B cell (primary cell): Measurements from ENCODE around the gene CFTR. TPM values are rescaled to one million over a fixed set of nuclear protein-coding genes. Genes with fewer than 3 reads are reported as not detected.

Experiments used
- ATAC-seq: fragments of 200-7000 bp; cut with Tn5 transposase; one replicate; pipeline ENCODE4 v1.10.0; 2021; ENCODE audit warnings: low read depth, mild to moderate bottlenecking, moderate number of reproducible peaks, moderate library complexity
- CTCF ChIA-PET: fragments of 350-600 bp; sonication (Branson Sonifier 250); formaldehyde crosslinking; loops from one replicate; lab custom pipeline; 2021; ENCODE audit warnings: antibody characterized with exemption, inconsistent platforms; lab: Charles Lee
- POLR2A ChIA-PET: fragments of 350-600 bp; sonication (Branson Sonifier 250); formaldehyde crosslinking; loops from one replicate; lab custom pipeline; 2021; ENCODE audit warnings: antibody characterized with exemption; lab: Charles Lee
- DNase-seq: peaks from one replicate; pipeline ENCODE4 v3.0.0; 2013
- H2AFZ ChIP-seq: 2 replicates; pipeline ENCODE4 v1.6.1; 2012; ENCODE audit warnings: mild to moderate bottlenecking, low read depth, low read length; ENCODE audit not compliant: insufficient read depth, poor library complexity, severe bottlenecking
- H3K27ac ChIP-seq, 2 donors: 1 replicate in 1 of 2; 2 replicates in 1 of 2; pipeline ENCODE4 v1.5.1; 2012 to 2013; ENCODE audit warnings: low read length in 2 of 2, mild to moderate bottlenecking in 2 of 2, moderate library complexity in 1 of 2
- H3K27me3 ChIP-seq, 4 experiments: fragments of 200-600 bp in 1 of 4; sonication (generic) in 1 of 4; replicated peaks in 1 of 4; 1 replicate in 2 of 4; 2 replicates in 2 of 4; pipeline versions ENCODE4 v1.6.1 to v1.7.0; 2013 to 2016; ENCODE audit warnings: low read length in 3 of 4, mild to moderate bottlenecking in 2 of 4, mixed read lengths in 1 of 4, moderate library complexity in 1 of 4; ENCODE audit not compliant: insufficient read depth in 4 of 4, control insufficient read depth in 3 of 4; ENCODE audit errors: control extremely low read depth in 1 of 4
- H3K36me3 ChIP-seq, 2 experiments: replicated peaks in 1 of 2; 1 replicate in 1 of 2; 2 replicates in 1 of 2; pipeline versions ENCODE4 v1.6.1 to v1.7.1; 2013; ENCODE audit warnings: low read length in 1 of 2; ENCODE audit not compliant: insufficient read depth in 2 of 2, control insufficient read depth in 1 of 2; ENCODE audit errors: control extremely low read depth in 1 of 2, extremely low read depth in 1 of 2
- H3K4me1 ChIP-seq, 2 donors: fragments of 200-600 bp in 1 of 2; sonication (generic) in 1 of 2; 1 replicate in 1 of 2; 2 replicates in 1 of 2; pipeline versions ENCODE4 v1.5.1 to v1.6.1; 2013 to 2017; ENCODE audit warnings: low read length in 2 of 2; ENCODE audit not compliant: control insufficient read depth in 2 of 2, insufficient read depth in 2 of 2
- H3K4me2 ChIP-seq: replicated peaks from 2 replicates; pipeline ENCODE3; 2012; ENCODE audit warnings: mild to moderate bottlenecking, low read depth, low read length; ENCODE audit not compliant: poor library complexity, severe bottlenecking
- H3K4me3 ChIP-seq, 5 experiments: fragments of 200-600 bp in 1 of 5; sonication (generic) in 1 of 5; 1 replicate in 3 of 5; 2 replicates in 2 of 5; pipeline versions ENCODE4 v1.5.1 to v1.7.0; 2011 to 2016; ENCODE audit warnings: low read length in 4 of 5, mild to moderate bottlenecking in 4 of 5, low read depth in 2 of 5, control low read depth in 1 of 5, moderate library complexity in 1 of 5; ENCODE audit not compliant: insufficient read depth in 1 of 5; ENCODE audit errors: control extremely low read depth in 1 of 5, extremely low read depth in 1 of 5
- H3K79me2 ChIP-seq: fragments of 200-600 bp; sonication (generic); one replicate; pipeline ENCODE4 v1.6.0; 2016; ENCODE audit warnings: low read length; ENCODE audit not compliant: control insufficient read depth, insufficient read depth
- H3K9ac ChIP-seq: fragments of 200-600 bp; sonication (generic); 2 replicates; pipeline ENCODE4 v1.6.1; 2017; ENCODE audit warnings: mild to moderate bottlenecking, low read length, moderate library complexity
- H3K9me3 ChIP-seq, 3 donors: one replicate each; pipeline versions ENCODE4 v1.6.1 to v1.7.1; 2013; ENCODE audit warnings: low read length in 2 of 3; ENCODE audit not compliant: control insufficient read depth in 2 of 3, insufficient read depth in 1 of 3; ENCODE audit errors: control extremely low read depth in 1 of 3
- H4K20me1 ChIP-seq: 2 replicates; pipeline ENCODE4 v1.6.0; 2012; ENCODE audit warnings: mild to moderate bottlenecking, low read length; ENCODE audit not compliant: insufficient read depth, control insufficient read depth, poor library complexity, severe bottlenecking
- H3K27ac Mint-ChIP-seq: one replicate; pipeline ENCODE4 v1.8.0; 2021; ENCODE audit warnings: mixed read lengths
- H3K27me3 Mint-ChIP-seq: one replicate; pipeline ENCODE4 v1.8.0; 2021; ENCODE audit warnings: mixed read lengths
- H3K4me1 Mint-ChIP-seq: one replicate; pipeline ENCODE4 v1.8.0; 2021; ENCODE audit warnings: mixed read lengths
- H3K4me3 Mint-ChIP-seq: one replicate; pipeline ENCODE4 v1.8.0; 2021; ENCODE audit warnings: mixed read lengths
- H3K9me3 Mint-ChIP-seq: one replicate; pipeline ENCODE4 v1.8.0; 2022; ENCODE audit warnings: mixed read lengths; ENCODE audit not compliant: insufficient read depth
- CTCF ChIP-seq: fragments of 200-600 bp; IDR thresholded peaks from one replicate; pipeline ENCODE4 v1.8.0; 2022; ENCODE audit warnings: antibody characterized with exemption, mild to moderate bottlenecking
- EZH2 ChIP-seq: IDR thresholded peaks from 2 replicates; pipeline ENCODE4 v1.6.1; 2012; ENCODE audit warnings: borderline replicate concordance, low read depth, mild to moderate bottlenecking, moderate library complexity, low read length; ENCODE audit not compliant: insufficient read depth, poor library complexity, severe bottlenecking
- WGBS: methylation state at CpG from one replicate; pipeline ENCODE4 v1.1.5; 2013; ENCODE audit warnings: missing lambda C conversion rate; ENCODE audit not compliant: insufficient coverage; 5-methylcytosine and 5-hydroxymethylcytosine counted together
- intact Hi-C: fragments of 100-400 bp; cut with micrococcal nuclease; formaldehyde crosslinking; loops from one replicate; pipeline ENCODE4 v1.10.0; 2022
- polyA plus RNA-seq: library from polyadenylated mRNA; depleted of rRNA; stranded (reverse); fragments of >200 nt; gene quantifications from 2 replicates; pipeline ENCODE4 v1.2.3, GENCODE V29; 2012
- total RNA-seq, 2 donors: library from RNA; stranded (reverse); fragments of 120-200 nt in 1 of 2; gene quantifications; 1 replicate in 1 of 2; 2 replicates in 1 of 2; pipeline versions ENCODE4 v1.2.3 to v1.2.4, GENCODE V29; 2013 to 2022

The CFTR gene
- total and polyA plus RNA-seq, 2 donors (not counting 1 experiment from before 2014, with no cell fraction given), result not detected

- Histone ChIP-seq H3K9me3 (peaks cover 0 to 4% (median 0%) of the 10 kb centered on the region in 3 donors), H4K20me1 (no peaks in the 10 kb centered on the region), H3K79me2 (no peaks in the 10 kb centered on the region), H3K9ac (no peak overlapping the region), H3K4me2 (no peak overlapping the region), H2AFZ (no peak overlapping the region), H3K4me1 (no peaks in the 10 kb centered on the region), H3K36me3 (no peaks in the 10 kb centered on the region), H3K4me3 (no peak overlapping the region), H3K27me3 (no peaks in the 10 kb centered on the region), H3K27ac (no peak overlapping the region)
- CTCF ChIA-PET, result no interaction called here
- no peak overlapping the region for H3K27ac Mint-ChIP-seq
- POLR2A ChIA-PET, result no interaction called here
- intact Hi-C loops, result no loop called here
- H3K4me1 Mint-ChIP-seq, result no peaks in the 10 kb centered on the region
- DNase-seq (no peak), ATAC-seq (no peak)
- no peak overlapping the region for H3K4me3 Mint-ChIP-seq
- H3K27me3 Mint-ChIP-seq, result no peaks in the 10 kb centered on the region
- 88% methylated on average over 1 of the region's 1 CpG for WGBS
- no peak for TF ChIP-seq EZH2
- TF ChIP-seq CTCF, result no peak
- no peaks in the 10 kb centered on the region for H3K9me3 Mint-ChIP-seq
Observed at GRCh38 chr7:117630907-117631564, 151.2 kb downstream of the CFTR start.

GRCh38 chr7:117631652-117632051 lies 151.8 kb downstream of the CFTR start:
- intact Hi-C loops, result no loop called here
- H3K9ac ChIP-seq, result no peak overlapping the region
- no peak overlapping the region for H2AFZ ChIP-seq
- no peak overlapping the region for H3K4me3 ChIP-seq
- CTCF ChIA-PET, result no interaction called here
- peaks cover 0 to 4% (median 0%) of the 10 kb centered on the region in 3 donors for H3K9me3 ChIP-seq
- no peaks in the 10 kb centered on the region for H3K36me3 ChIP-seq
- POLR2A ChIA-PET, result no interaction called here
- H3K79me2 ChIP-seq, result no peaks in the 10 kb centered on the region
- TF ChIP-seq EZH2 (no peak), CTCF (no peak)
- no peak overlapping the region for H3K4me2 ChIP-seq
- Mint-ChIP-seq H3K27me3 (no peaks in the 10 kb centered on the region), H3K9me3 (no peaks in the 10 kb centered on the region), H3K4me3 (no peak overlapping the region), H3K4me1 (no peaks in the 10 kb centered on the region), H3K27ac (no peak overlapping the region)
- WGBS, result no CpG with 5 or more reads among the region's 3 CpGs
- H3K27me3 ChIP-seq, result no peaks in the 10 kb centered on the region
- no peak for ATAC-seq
- no peak overlapping the region for H3K27ac ChIP-seq
- no peaks in the 10 kb centered on the region for H4K20me1 ChIP-seq
- DNase-seq, result no peak
- no peaks in the 10 kb centered on the region for H3K4me1 ChIP-seq
